Measurements from ENCODE around the gene SMIM1.

Gene SMIM1

GRCh38 chr1:3731583-3732433, 40.7 kb upstream of the SMIM1 start:
- Histone ChIP-seq H3K79me2 (no peaks in the 10 kb centered on the region), H3K4me2 (ENCODE audit: low read length) (no peak overlapping the region), H3K9me3 (ENCODE audit: control insufficient read depth, low read length) (no peaks in the 10 kb centered on the region), H3K4me3 (ENCODE audit: low read depth, low read length) (no peak overlapping the region), H2AFZ (no peak overlapping the region), H3K36me3 (ENCODE audit: control insufficient read depth, insufficient read depth, low read length) (no peaks in the 10 kb centered on the region), H3K9ac (no peak overlapping the region), H3K27ac (no peak overlapping the region), H3K4me1 (no peaks in the 10 kb centered on the region), H3K27me3 (ENCODE audit: control insufficient read depth, insufficient read depth, low read length) (no peaks in the 10 kb centered on the region)
- TF ChIP-seq, protein P1, sequence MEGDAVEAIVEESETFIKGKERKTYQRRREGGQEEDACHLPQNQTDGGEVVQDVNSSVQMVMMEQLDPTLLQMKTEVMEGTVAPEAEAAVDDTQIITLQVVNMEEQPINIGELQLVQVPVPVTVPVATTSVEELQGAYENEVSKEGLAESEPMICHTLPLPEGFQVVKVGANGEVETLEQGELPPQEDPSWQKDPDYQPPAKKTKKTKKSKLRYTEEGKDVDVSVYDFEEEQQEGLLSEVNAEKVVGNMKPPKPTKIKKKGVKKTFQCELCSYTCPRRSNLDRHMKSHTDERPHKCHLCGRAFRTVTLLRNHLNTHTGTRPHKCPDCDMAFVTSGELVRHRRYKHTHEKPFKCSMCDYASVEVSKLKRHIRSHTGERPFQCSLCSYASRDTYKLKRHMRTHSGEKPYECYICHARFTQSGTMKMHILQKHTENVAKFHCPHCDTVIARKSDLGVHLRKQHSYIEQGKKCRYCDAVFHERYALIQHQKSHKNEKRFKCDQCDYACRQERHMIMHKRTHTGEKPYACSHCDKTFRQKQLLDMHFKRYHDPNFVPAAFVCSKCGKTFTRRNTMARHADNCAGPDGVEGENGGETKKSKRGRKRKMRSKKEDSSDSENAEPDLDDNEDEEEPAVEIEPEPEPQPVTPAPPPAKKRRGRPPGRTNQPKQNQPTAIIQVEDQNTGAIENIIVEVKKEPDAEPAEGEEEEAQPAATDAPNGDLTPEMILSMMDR (IDR thresholded peaks at IDR 0.05) = no peak

DNA sequence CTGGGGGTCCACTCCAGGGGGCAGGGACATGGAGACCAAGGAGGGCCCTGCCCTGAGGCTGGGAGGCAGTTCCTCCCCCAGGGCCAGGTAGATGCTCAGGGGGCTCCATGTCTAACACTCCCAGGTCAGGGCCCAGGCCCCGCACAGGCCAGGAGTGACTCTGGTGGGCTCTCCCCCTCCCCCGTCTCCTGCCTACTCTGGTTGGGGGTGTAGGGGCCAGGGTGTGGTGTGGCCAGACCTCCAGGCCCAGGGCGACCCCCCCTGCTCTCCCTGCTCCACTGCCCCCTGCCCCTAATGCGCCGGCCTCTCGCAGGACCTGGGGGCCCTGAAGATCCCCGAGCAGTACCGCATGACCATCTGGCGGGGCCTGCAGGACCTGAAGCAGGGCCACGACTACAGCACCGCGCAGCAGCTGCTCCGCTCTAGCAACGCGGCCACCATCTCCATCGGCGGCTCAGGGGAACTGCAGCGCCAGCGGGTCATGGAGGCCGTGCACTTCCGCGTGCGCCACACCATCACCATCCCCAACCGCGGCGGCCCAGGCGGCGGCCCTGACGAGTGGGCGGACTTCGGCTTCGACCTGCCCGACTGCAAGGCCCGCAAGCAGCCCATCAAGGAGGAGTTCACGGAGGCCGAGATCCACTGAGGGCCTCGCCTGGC, 40.0 kb upstream of the SMIM1 start:
- H3K27me3 ChIP-seq (ENCODE audit: control insufficient read depth, insufficient read depth, low read length) = no peaks in the 10 kb centered on the region
- no peak overlapping the region for H2AFZ ChIP-seq
- no peak overlapping the region for H3K4me2 ChIP-seq (ENCODE audit: low read length)
- no peak overlapping the region for H3K27ac ChIP-seq
- H3K9me3 ChIP-seq (ENCODE audit: control insufficient read depth, low read length) = no peaks in the 10 kb centered on the region
- no peaks in the 10 kb centered on the region for H3K4me1 ChIP-seq
- no peak overlapping the region for H3K4me3 ChIP-seq (ENCODE audit: low read depth, low read length)
- H3K36me3 ChIP-seq (ENCODE audit: control insufficient read depth, insufficient read depth, low read length) = no peaks in the 10 kb centered on the region
- H3K79me2 ChIP-seq = no peaks in the 10 kb centered on the region
- TF ChIP-seq, protein P1 (IDR thresholded peaks at IDR 0.05) = no peak
- no peak overlapping the region for H3K9ac ChIP-seq

DNA sequence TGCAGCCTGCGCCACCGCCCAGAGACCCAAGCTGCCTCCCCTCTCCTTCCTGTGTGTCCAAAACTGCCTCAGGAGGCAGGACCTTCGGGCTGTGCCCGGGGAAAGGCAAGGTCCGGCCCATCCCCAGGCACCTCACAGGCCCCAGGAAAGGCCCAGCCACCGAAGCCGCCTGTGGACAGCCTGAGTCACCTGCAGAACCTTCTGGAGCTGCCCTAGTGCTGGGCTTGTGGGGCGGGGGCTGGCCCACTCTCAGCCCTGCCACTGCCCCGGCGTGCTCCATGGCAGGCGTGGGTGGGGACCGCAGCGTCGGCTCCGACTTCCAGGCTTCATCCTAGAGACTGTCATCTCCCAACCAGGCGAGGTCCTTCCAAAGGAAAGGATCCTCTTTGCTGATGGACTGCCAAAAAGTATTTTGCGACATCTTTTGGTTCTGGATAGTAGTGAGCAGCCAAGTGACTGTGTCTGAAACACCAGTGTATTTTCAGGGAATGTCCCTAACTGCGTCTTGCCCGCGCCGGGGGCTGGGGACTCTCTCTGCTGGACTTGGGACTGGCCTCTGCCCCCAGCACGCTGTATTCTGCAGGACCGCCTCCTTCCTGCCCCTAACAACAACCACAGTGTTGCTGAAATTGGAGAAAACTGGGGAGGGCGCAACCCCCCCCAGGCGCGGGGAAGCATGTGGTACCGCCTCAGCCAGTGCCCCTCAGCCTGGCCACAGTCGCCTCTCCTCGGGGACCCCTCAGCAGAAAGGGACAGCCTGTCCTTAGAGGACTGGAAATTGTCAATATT, 39.3 kb upstream of the SMIM1 start:
- no peak overlapping the region for H3K4me2 ChIP-seq (ENCODE audit: low read length)

GRCh38 chr1:3733883-3734589, 38.5 kb upstream of the SMIM1 start:
- no peak overlapping the region for H2AFZ ChIP-seq
- no peaks in the 10 kb centered on the region for H3K36me3 ChIP-seq (ENCODE audit: control insufficient read depth, insufficient read depth, low read length)
- no peaks in the 10 kb centered on the region for H3K9me3 ChIP-seq (ENCODE audit: control insufficient read depth, low read length)
- H3K4me2 ChIP-seq (ENCODE audit: low read length) = no peak overlapping the region
- no peaks in the 10 kb centered on the region for H3K4me1 ChIP-seq
- no peaks in the 10 kb centered on the region for H3K79me2 ChIP-seq
- no peak overlapping the region for H3K9ac ChIP-seq
- H3K27me3 ChIP-seq (ENCODE audit: control insufficient read depth, insufficient read depth, low read length) = no peaks in the 10 kb centered on the region
- no peak overlapping the region for H3K27ac ChIP-seq
- no peak overlapping the region for H3K4me3 ChIP-seq (ENCODE audit: low read depth, low read length)
- TF ChIP-seq, protein P1 (IDR thresholded peaks at IDR 0.05) = no peak

More for the DNA sequence above, 39.3 kb upstream of the SMIM1 start:
- no peaks in the 10 kb centered on the region for H3K36me3 ChIP-seq (ENCODE audit: control insufficient read depth, insufficient read depth, low read length)
- no peaks in the 10 kb centered on the region for H3K79me2 ChIP-seq
- no peaks in the 10 kb centered on the region for H3K9me3 ChIP-seq (ENCODE audit: control insufficient read depth, low read length)
- H3K27me3 ChIP-seq (ENCODE audit: control insufficient read depth, insufficient read depth, low read length) = no peaks in the 10 kb centered on the region
- H2AFZ ChIP-seq = no peak overlapping the region
- H3K4me1 ChIP-seq = no peaks in the 10 kb centered on the region
- TF ChIP-seq, protein P1 (IDR thresholded peaks at IDR 0.05) = no peak
- H3K27ac ChIP-seq = no peak overlapping the region
- no peak overlapping the region for H3K9ac ChIP-seq
- no peak overlapping the region for H3K4me3 ChIP-seq (ENCODE audit: low read depth, low read length)
